HG03135 (cell line): Measurements from ENCODE around the gene TGM1.
"Not testable (repeated sequence)": the region's sequence is repeated elsewhere in the genome, so short reads cannot be mapped to it uniquely, and the experiment has no call there.

ENCODE experiments used
- ATAC-seq: cut with Tn5 transposase; IDR thresholded peaks from one replicate; pipeline ENCODE4 v1.9.1; 2021; ENCODE audit warnings: mild to moderate bottlenecking, moderate library complexity; ENCODE audit not compliant: unreplicated experiment

The TGM1 gene

DNA sequence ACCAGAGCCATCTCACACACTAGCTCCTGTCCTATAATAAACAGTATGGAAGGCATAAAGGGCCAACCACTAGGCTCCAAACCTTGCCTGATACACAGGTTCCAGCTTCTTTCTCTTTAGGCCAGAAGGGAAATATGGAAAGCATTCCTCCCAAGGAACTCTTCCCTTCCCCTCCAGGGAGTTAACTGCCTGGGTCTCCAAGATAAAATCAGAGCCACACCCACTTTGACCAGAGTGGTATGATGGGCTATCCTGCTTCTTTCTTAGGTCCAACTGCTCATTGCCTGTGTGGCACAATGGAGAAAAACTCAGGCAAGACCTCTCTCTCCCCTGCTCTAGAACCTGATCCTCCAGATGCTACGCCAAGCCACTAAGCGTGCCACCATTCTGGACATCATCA lies 55.4 kb downstream of the TGM1 start:
- ATAC-seq, result no peak

GRCh38 chr14:24207104-24207551 lies 55.8 kb downstream of the TGM1 start:
- ATAC-seq, result no peak

DNA sequence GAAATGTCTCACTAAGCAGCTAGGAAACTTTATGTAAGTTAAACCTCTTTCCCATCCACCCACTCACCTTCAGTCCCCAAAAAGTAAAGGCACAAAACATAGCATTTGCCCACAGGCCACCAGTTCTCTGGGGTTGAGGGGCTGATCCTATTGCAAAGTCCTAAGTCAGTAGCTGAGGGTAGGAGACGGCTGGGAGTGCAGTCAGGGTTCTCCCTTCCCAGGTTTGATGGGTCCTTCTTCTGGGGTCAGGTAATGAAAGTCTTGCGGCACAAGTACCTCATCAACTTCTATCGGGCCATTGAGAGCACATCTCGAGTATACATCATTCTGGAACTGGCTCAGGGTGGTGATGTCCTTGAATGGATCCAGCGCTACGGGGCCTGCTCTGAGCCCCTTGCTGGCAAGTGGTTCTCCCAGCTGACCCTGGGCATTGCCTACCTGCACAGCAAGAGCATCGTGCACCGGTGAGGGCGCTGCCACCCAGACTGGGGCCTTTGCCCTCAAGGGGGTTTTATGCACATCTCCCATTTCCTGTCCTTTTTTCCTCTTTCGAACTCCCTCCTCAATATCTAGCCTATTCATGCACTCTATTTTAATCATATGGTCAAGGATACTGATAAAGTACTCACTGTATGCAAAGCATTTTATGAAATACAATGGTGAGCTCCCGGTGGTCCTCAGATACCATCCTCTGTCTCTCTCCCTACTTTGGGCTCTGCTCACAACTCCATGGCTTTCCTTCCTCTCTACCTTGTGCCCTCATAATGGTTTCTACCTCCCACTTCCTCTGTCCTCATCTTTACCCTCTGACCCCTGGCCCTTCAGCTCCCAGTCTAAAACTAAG lies 56.5 kb downstream of the TGM1 start:
- no peak for ATAC-seq

DNA sequence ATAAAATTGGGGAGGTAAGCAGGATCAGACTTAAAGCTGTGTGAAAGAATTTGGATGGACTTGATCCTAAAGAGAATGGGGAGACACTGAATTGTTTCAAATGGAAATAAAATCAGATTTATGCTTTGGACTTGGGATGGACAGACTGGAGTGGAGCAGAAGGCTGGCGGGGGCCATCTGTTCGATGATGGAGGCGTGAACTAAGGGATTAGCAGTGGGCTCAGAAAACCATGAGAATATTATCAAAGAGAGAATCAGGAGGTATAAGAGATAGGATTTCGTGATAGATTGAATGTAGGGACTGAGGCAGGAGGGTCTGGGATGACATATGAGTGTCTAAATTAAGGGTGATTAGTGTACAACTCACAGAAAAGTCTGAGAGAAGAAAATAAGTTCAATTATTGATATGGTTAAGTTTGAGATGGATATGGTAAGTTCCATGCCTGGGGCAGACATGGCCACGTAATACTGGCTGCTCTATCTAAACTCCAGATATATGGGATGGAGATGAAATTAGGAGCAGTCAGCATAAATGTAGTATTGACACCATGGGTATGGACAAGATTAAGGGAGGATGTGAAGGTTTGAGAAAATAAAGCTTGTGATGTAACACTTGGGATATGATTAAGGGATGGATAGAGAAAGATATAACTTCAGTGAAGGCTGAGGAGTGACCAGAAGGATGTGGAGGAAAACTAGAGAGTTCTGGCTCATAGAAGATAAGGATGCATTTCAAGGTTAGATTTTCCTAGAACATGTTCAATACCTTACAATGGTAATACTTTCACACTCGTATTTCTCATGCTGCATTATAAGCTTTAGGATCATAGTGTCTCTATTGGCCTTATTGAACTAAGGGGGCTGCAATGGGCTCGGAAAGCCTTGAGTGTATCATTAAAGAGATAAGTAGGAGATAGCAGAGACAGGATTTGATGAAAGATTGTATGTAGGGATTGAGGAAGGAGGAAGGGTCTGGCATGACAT lies 58.5 kb downstream of the TGM1 start:
- no peak for ATAC-seq

GRCh38 chr14:24203249-24203886 lies 59.6 kb downstream of the TGM1 start:
- not testable (repeated sequence) for ATAC-seq

DNA sequence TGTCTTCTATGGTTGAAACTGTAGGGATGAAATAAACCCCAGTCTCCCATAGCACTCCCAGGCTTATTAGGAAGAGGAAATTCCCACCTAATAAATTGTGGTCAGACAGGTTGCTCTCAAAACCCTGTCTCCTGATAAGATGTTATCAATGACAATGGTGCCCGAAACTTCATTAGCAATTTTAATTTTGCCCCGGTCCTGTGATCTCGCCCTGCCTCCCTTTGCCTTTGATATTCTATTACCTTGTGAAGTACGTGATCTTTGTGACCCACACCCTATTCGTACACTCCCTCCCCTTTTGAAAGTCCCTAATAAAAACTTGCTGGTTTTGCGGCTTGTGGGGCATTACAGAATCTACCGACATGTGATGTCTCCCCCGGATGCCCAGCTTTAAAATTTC lies 60.4 kb downstream of the TGM1 start:
- ATAC-seq, result not testable (repeated sequence)
